22Rv1 (cell line): Measurements from ENCODE around the gene ATF3.

ENCODE experiments used
- H3K27ac ChIP-seq: fragments of 450-650 bp; 2 replicates; pipeline ENCODE4 v1.5.1; 2017
- ZFX ChIP-seq: fragments of 450-650 bp; IDR thresholded peaks from 2 replicates; pipeline ENCODE4 v1.6.1; 2017; ENCODE audit warnings: antibody characterized with exemption, borderline replicate concordance
- TF ChIP-seq, protein P1 (sequence below): fragments of 450-650 bp; IDR thresholded peaks from 2 replicates; pipeline ENCODE4 v1.5.1; 2017; ENCODE audit warnings: mild to moderate bottlenecking

Gene ATF3

DNA sequence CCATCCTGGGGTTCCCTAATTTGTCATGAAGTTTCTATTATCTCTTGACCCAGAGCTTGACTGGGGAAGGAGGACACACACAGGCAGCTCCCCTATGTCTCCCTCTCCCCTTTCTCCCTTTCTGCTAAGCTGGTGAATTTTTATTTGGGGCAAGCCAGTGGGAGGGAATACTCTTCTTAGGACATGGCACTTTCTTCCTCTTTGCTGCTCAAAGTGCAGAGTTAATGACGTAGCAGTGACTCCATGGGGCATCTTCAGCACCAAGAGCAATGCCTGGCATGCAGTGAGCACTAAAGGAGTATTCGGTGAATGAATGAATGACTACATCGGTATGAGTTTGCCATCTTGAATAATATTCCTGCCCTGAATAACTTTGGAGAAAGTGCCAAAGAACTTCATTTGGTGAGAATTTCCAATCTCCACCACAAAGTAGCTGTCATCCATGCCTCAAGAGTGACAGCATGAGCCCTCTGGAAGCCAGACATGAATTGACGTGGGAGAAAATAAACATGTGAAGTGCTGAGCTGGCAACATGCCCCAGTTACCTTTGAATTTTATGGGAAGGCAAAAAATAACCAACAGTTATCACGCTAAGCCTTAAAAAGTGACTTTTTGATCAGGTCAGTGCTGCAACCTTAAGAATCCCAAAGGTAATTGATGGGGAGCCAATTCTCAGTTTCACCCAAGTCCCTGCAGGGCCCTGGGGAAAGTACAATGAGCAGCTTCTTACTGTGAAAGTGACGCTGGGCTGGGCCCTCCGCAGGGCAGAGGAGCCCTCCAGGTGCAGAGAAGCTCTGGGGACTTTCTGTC lies 22.1 kb upstream of the ATF3 start:
- H3K27ac ChIP-seq = no peak overlapping the region
- TF ChIP-seq, protein P1, sequence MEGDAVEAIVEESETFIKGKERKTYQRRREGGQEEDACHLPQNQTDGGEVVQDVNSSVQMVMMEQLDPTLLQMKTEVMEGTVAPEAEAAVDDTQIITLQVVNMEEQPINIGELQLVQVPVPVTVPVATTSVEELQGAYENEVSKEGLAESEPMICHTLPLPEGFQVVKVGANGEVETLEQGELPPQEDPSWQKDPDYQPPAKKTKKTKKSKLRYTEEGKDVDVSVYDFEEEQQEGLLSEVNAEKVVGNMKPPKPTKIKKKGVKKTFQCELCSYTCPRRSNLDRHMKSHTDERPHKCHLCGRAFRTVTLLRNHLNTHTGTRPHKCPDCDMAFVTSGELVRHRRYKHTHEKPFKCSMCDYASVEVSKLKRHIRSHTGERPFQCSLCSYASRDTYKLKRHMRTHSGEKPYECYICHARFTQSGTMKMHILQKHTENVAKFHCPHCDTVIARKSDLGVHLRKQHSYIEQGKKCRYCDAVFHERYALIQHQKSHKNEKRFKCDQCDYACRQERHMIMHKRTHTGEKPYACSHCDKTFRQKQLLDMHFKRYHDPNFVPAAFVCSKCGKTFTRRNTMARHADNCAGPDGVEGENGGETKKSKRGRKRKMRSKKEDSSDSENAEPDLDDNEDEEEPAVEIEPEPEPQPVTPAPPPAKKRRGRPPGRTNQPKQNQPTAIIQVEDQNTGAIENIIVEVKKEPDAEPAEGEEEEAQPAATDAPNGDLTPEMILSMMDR = no peak
- no peak for TF ChIP-seq ZFX

DNA sequence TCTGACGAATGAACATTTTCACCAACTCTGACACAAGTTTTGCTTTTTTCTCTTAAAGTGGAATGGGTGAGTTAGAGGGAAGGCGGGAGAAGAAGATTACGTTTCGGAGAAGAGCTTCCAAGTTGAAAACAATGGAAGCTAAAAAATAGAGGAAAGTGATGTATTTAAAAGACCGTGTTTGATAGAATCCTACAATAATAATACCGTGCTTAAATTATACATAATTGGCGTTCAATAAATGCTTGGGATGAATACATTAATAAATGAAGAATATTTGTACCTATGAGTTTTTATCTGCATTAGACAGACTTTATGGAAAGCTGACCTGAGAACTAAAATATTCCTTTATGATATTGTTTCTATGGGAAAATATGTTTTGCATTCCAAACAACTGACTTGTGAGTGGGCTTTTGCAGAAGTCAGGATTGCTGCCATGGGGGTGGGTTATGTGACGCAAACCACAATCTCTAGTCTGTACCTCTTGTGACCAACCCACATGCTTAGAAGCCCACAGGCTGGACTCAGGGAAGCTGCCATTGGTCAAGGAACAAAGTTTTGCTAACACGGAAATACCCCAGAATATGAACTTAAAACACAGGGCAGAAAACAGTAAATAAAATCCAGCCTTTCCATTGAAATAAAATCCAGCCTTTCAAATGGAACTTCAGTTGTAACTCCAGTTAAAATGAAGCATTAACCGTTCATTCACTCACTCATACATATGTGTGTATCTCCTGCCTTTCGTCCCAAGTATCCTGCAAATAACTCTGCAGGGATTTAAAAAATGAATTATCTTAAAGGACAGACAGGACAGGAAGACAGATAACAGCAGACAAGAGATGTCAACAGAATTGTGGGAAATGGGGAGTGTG lies 21.3 kb upstream of the ATF3 start:
- H3K27ac ChIP-seq = no peak overlapping the region
- TF ChIP-seq, protein P1 = no peak

DNA sequence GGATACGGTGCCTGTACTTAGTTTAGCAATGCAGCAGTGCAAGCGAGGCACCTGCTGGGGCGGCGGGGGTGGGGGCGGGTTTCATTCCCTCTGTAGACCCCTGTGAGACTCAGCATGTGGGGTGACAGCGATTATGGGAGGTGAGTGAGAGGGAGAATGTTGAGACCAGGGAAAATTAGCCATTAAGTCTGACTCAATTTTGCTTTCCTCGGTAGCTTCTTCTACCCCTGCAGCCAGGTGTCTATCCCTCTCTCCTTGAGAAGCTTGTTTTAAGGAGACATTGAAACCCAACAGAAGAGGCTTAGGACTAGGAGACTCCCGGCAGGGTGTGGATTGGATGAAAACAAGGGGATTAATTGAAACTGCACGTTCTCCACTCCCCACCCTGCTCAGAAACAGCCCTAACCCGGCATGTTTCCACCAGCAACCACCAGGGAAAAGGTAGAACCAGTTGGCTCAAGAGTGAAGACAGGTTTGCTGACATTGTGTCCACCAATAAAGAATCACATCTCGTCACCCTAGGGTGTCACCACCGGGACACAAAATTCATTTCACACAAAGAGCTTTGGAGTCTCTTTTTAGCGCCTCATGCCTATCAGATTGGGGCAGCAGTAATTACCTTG lies 20.6 kb upstream of the ATF3 start:
- TF ChIP-seq ZFX = no peak
- TF ChIP-seq, protein P1 = no peak
- no peak overlapping the region for H3K27ac ChIP-seq

DNA sequence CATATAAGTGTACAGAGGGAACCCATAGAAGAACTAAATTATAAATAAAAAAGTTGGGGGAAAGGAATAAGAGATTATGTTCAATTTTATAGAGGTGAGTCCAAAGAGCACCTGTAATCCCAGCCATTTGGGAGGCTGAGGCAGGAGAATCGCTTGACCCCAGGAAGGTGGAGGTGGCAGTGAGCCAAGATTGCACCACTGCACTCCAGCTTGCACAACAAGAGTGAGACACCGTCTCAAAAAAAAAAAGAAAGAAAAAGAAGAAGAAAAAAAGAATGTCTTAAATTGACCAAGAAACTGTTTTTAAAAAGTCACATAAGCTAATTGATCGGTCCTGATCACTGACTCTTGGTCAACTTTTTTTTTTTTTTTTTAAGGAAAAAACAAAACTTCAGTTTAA lies 19.1 kb upstream of the ATF3 start:
- no peak overlapping the region for H3K27ac ChIP-seq
- TF ChIP-seq, protein P1 = no peak
- no peak for TF ChIP-seq ZFX

DNA sequence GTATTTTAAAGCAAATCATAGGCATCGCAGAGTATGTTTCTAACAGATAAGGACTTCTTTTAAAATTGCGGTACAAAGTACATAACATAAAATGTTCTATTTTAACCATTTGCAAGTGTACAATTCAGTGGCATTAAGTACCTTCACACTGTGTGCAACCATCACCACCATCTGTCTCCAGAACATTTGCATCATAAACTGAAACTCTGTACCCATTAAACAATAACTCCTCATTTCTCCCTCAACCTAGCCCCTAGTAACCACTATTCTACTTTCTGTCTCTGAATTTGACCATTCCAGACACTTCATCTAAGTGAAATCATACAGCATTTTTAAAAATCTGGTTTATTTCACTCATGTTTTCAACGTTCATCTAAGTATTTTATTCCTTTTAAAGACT lies 16.6 kb upstream of the ATF3 start:
- TF ChIP-seq, protein P1 = no peak
- TF ChIP-seq ZFX = no peak

DNA sequence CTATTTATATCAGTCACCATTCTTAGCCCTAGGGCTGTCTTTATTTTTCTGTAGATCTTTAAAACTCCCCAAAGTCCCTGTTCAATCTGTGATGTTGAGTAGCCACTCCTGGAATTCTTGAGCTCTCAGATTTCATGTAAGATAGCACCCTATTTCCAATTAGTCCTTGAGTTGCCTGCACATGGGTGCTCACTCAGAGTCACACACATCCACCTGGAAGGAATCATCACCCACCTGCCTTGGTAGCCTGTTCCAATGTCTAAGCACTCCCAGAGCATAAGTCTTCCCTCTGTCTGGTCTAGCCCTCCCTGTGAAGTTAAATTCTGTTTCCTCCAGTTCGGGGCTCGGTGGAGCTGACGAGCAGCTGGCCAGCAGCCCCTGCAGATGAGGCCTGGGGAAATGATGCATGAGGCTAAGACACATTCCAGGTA lies 14.7 kb upstream of the ATF3 start:
- TF ChIP-seq, protein P1 = no peak
- TF ChIP-seq ZFX = no peak
- no peak overlapping the region for H3K27ac ChIP-seq

More for the DNA sequence above, 16.6 kb upstream of the ATF3 start:
- H3K27ac ChIP-seq = no peak overlapping the region
